HG02852 (cell line): ENCODE data around the gene INTS11.

Experiments used
- ATAC-seq: cut with Tn5 transposase; IDR thresholded peaks from one replicate; pipeline ENCODE4 v1.9.1; 2021; ENCODE audit warnings: mild to moderate bottlenecking, moderate library complexity; ENCODE audit not compliant: unreplicated experiment

INTS11 gene

DNA sequence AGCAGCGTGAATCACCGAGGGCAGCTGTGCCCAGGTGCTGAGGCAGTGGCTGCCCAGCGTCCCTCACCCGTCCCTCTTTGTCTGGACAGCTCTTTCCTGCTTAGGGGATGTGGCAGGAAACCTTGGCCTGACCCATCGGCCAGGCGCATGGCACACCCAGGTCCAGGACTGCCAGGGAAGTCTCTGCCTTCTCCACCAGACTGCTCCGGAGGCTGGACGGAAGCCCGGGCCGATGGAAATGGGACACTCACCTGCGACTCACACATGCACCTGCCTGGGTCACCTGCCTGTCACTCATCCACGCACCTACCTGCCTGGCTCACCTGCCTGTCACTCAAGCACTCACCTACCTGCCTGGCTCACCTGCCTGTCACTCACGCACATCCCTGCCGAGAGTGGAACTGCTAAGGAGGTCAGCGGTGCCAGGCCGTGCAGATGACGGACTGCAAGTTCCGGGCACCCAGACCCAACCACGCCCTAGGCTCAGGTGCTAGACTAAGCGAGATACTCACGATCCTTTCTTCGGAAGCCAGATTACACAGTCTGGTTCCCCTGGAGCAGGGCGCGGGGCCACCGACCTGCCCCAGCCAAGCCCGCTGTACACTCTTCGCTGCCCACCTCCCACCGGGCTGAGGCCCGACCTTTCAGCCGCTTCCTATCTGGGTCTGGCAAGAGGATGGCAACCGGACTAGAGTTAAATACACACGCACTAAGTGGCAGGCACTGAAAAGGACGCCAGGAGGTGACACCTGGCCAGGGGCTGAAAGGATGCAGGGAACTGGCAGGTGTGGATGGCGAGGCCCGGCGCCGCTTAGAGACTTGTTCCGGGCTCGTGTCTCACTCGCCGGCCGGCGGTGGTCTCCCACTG is 51.9 kb downstream of the INTS11 start:
- no peak for ATAC-seq

DNA sequence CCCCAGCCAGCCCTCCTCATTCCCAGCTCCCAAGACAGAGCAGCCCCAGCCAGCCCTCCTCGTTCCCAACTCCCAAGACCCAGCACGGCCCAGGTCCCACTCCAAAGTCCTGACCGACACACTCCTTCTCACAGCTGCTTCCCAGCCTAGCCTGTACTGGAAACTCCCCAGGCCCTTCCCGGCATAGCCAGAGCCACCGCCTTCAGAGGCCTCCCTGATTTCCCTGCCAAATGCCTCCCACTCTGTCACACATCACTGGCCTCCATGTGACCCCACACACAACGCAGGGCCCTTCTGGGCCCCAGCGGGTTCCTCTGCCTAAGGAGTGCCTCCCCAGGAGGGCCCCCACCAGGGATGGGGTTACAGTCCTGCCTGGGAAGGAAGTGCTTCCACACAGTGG is 53.6 kb downstream of the INTS11 start:
- ATAC-seq: no peak

DNA sequence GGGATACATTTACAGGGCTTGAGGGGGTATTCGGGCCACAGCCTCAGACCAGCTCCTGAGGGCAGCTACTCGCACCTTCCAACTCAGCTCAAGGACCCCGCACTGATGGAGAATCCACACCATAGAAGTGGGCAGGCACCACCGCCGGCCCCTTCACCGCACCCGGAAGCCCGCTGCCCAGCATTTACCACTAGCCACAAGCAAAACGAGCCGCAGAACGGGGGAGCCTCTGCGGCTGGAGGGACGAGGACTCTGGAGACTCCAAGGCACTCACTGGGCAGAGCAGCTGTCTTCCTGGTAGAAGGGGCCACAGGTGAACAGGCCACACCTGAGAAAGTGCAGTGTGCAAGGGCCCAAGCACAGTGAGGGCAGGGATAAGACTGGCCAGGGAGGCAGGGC is 56.2 kb downstream of the INTS11 start:
- ATAC-seq: no peak

DNA sequence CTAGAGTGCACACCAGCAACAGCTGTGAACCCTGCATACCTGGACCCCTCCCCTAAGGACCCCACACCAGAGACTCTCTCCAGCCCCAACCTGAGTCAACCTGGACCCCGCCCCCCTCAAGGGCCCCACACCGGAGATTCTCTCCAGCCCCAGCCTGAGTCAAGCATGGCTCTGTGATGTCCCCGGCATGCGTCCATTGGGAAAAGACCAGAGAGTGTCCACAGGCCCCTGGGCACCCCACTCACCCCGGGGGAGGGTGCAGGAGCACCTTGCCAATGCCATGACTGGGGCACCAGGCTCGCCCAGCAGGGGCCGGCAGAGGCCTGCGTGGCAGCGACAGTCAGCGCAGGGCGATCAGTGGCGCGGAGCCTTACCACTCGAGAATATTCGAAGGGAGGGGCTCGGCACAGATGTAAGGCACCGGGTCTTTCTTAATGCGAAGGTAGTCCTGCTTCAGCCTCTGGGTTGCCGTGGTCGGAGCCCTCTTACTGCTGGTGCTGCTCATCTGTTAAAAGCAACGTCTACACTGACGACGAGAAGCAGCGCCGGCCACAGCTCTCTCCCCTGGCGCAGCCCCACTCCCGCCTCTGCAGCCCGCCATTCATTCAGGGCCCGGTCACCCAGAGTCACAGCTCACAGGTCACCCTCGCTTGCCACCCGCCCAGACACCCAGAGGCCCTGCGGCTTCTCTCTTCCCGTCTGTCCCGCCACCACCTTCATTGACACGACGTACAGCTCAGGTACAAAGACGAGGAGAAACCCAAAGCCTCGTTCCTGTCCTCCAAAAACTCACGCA is 56.8 kb downstream of the INTS11 start:
- no peak for ATAC-seq

DNA sequence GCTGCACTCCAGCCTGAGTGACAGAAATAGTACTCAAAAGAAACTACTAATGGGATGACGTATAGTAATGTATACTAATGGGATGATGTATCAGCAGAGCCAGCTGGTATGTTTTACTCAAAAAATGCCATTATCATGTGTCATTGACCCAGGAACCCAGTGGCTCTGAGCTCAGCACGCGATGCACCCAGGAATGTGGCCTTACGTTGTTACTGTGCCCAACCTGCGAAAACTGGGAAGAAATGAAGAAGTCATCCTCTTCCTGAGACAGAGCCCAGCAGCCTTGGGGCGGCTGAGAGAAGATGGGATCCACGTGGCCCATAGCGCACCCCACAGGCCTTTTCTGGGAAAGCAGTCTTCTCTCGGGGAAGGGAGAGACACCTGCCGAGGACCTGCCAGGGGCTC is 59.6 kb downstream of the INTS11 start:
- ATAC-seq: no peak

DNA sequence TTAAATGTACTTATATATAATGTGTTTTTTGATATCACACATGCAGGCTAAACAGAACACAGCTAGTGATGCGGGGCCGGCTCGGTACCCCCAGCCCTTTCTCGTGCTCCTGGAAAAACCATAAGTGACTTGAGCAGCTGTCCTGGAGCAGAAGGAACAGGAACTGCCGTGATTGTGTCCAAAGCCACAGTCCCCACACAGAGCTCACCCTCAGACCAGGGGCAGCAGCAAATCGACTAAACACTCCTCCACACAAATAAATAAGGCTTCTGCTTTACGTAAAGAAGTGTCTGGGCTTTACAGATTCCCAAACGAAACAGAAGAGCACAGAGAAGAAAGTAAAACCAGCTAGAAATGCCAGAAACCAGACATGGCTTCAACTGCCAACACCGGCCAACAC is 60.4 kb downstream of the INTS11 start:
- no peak for ATAC-seq

DNA sequence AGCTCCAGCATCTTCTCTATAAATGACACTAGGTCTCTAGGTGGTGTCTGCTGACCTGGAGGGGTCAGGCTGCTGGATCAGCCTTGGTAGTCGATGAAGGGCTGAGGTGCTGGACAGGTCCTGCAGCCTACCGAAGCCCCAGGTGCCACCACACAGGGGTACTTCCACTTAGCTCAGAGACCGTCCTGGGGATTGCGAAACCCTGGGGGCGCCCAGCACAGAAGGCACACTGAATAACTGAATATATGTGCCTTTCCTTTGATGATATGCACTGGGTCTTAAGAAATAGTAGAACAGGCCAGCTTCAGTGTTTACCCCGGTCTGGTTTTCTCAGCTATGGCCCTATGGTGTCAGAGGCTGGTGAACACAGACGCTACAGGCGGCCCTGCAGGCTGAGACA is 61.7 kb downstream of the INTS11 start:
- ATAC-seq: no peak

DNA sequence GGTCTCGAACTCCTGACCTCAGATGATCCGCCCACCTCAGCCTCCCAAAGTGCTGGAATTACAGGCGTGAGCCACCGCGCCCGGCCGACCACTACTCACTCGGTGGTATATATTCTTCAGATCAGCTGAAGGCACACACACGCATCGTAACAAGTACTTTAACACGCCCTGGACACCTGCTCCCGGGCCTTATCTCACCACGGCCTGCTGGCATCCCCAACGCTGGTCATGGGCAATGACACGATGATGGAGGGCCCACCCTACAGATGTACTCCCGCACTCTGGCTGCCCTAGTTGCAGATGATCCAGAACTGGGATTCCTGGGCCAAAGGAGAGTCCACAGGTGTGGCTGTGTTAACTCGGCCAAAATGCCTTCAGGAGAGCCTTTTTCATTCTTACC is 62.4 kb downstream of the INTS11 start:
- no peak for ATAC-seq
